PC-3 (cell line): ENCODE measurements around the gene PRSS35.

Source experiments
- EZH2 ChIP-seq: fragments of 300-600 bp; sonication (generic); IDR thresholded peaks from one replicate; pipeline ENCODE4 v1.6.1; 2017; ENCODE audit warnings: antibody characterized with exemption, mild to moderate bottlenecking, low read length; ENCODE audit not compliant: unreplicated experiment
- TF ChIP-seq, protein P1 (sequence below): fragments of 300-600 bp; sonication (generic); conservative IDR thresholded peaks from 2 replicates; pipeline ENCODE4 v1.5.1; 2017; ENCODE audit warnings: antibody characterized with exemption, low read depth, mild to moderate bottlenecking, low read length

DNA sequence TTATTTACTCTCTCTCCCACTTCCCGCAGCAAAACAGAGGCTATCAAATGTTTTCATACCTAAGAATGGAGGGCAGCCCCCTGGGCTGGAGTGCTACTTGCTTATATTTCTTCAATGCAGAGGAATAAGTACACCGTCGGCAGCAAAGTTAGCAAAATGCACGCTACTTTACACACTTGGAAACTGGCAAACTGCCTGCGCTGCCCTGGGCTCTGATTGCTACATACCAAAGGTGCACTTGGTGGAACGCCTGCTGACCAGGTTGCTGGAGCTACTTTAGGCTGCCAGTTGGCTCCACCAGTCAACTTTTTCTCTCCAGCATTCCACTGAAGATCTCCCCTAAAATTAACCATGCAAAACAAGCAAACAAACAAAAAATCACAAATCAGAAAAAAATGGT is 62.4 kb downstream of the PRSS35 start:
- TF ChIP-seq, protein P1, sequence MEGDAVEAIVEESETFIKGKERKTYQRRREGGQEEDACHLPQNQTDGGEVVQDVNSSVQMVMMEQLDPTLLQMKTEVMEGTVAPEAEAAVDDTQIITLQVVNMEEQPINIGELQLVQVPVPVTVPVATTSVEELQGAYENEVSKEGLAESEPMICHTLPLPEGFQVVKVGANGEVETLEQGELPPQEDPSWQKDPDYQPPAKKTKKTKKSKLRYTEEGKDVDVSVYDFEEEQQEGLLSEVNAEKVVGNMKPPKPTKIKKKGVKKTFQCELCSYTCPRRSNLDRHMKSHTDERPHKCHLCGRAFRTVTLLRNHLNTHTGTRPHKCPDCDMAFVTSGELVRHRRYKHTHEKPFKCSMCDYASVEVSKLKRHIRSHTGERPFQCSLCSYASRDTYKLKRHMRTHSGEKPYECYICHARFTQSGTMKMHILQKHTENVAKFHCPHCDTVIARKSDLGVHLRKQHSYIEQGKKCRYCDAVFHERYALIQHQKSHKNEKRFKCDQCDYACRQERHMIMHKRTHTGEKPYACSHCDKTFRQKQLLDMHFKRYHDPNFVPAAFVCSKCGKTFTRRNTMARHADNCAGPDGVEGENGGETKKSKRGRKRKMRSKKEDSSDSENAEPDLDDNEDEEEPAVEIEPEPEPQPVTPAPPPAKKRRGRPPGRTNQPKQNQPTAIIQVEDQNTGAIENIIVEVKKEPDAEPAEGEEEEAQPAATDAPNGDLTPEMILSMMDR = no peak
- no peak for TF ChIP-seq EZH2
